Ovary (tissue), 3 donors: ENCODE data around the gene IQSEC2.

ENCODE experiments used
- CTCF ChIP-seq, 3 donors: fragments of 450-650 bp in 2 of 3; fragments of 200-600 bp in 1 of 3; IDR thresholded peaks; one replicate each; pipeline versions ENCODE4 v1.5.1 to v1.8.0; 2016 to 2022; ENCODE audit warnings: antibody characterized with exemption in 3 of 3, mild to moderate bottlenecking in 1 of 3
- POLR2A ChIP-seq: fragments of 450-650 bp; IDR thresholded peaks from one replicate; pipeline ENCODE4 v1.6.1; 2017; ENCODE audit warnings: antibody characterized with exemption, mild to moderate bottlenecking, moderate library complexity
- donor health status: DM: no; HTN: no; CAD: no.

- no peak for TF ChIP-seq CTCF (IDR thresholded peaks at IDR 0.05)
- no peak for TF ChIP-seq POLR2A
Measured at GRCh38 chrX:53261355-53261972, 19.9 kb downstream of the IQSEC2 start.
